ENCODE results near the gene ZNF331.

ZNF331 gene

GRCh38 chr19:53571339-53571738 lies 33.4 kb downstream of the ZNF331 start:
- no peak for DNase-seq (ENCODE audit: low spot score)

- DNase-seq (ENCODE audit: low spot score): no peak
Measured at GRCh38 chr19:53576941-53577653, 39.2 kb downstream of the ZNF331 start.

- no peak for DNase-seq (ENCODE audit: low spot score)
Measured at GRCh38 chr19:53577968-53578367, 40.0 kb downstream of the ZNF331 start.

GRCh38 chr19:53579518-53579917 lies 41.6 kb downstream of the ZNF331 start:
- DNase-seq (ENCODE audit: low spot score): no peak

- no peak for DNase-seq (ENCODE audit: low spot score)
Measured at GRCh38 chr19:53580871-53581835, 43.2 kb downstream of the ZNF331 start.

GRCh38 chr19:53581871-53582279 lies 43.9 kb downstream of the ZNF331 start:
- DNase-seq (ENCODE audit: low spot score): no peak

GRCh38 chr19:53583181-53583580 lies 45.2 kb downstream of the ZNF331 start:
- no peak for DNase-seq (ENCODE audit: low spot score)

- DNase-seq (ENCODE audit: low spot score): no peak
Measured at GRCh38 chr19:53586277-53586691, 48.3 kb downstream of the ZNF331 start.

GRCh38 chr19:53594811-53595509 lies 57.0 kb downstream of the ZNF331 start:
- DNase-seq (ENCODE audit: low spot score): no peak

- no peak for DNase-seq (ENCODE audit: low spot score)
Measured at GRCh38 chr19:53595510-53595867, 57.5 kb downstream of the ZNF331 start.

GRCh38 chr19:53596056-53596455 lies 58.1 kb downstream of the ZNF331 start:
- no peak for DNase-seq (ENCODE audit: low spot score)

GRCh38 chr19:53597023-53597422 lies 59.1 kb downstream of the ZNF331 start:
- no peak for DNase-seq (ENCODE audit: low spot score)

- DNase-seq (ENCODE audit: low spot score): no peak
Measured at GRCh38 chr19:53598361-53598760, 60.4 kb downstream of the ZNF331 start.

GRCh38 chr19:53600217-53600616 lies 62.3 kb downstream of the ZNF331 start:
- DNase-seq (ENCODE audit: low spot score): no peak

- DNase-seq (ENCODE audit: low spot score): no peak
Measured at GRCh38 chr19:53606031-53606430, 68.1 kb downstream of the ZNF331 start.

- DNase-seq (ENCODE audit: low spot score): no peak
Measured at GRCh38 chr19:53608381-53608780, 70.4 kb downstream of the ZNF331 start.

- no peak for DNase-seq (ENCODE audit: low spot score)
Measured at GRCh38 chr19:53612762-53613526, 75.0 kb downstream of the ZNF331 start.

- no peak for DNase-seq (ENCODE audit: low spot score)
Measured at GRCh38 chr19:53621885-53622740, 84.2 kb downstream of the ZNF331 start.

GRCh38 chr19:53624771-53625545 lies 87.0 kb downstream of the ZNF331 start:
- DNase-seq (ENCODE audit: low spot score): no peak

- DNase-seq (ENCODE audit: low spot score): no peak
Measured at GRCh38 chr19:53626486-53626885, 88.5 kb downstream of the ZNF331 start.

All from cerebellar cortex (tissue), 1 donor.